Amniotic epithelial cell (primary cell): ENCODE results near the gene KCNJ6.
"Not testable (repeated sequence)": the region's sequence is repeated elsewhere in the genome, so short reads cannot be mapped to it uniquely, and the experiment has no call there.

Experiments
- DNase-seq: peaks from one replicate; pipeline ENCODE4 v3.0.0-alpha.2; 2010; ENCODE audit warnings: low read depth

Gene KCNJ6

GRCh38 chr21:37780991-37781983 is 135.0 kb downstream of the KCNJ6 start:
- no peak for DNase-seq

- no peak for DNase-seq
These were observed 145.1 kb downstream of the KCNJ6 start for GRCh38 chr21:37771181-37771580.

- DNase-seq, result no peak
These were observed 145.8 kb downstream of the KCNJ6 start for GRCh38 chr21:37770461-37770860.

- DNase-seq, result no peak
These were observed 146.6 kb downstream of the KCNJ6 start for GRCh38 chr21:37769656-37770055.

GRCh38 chr21:37767984-37768383 is 148.3 kb downstream of the KCNJ6 start:
- no peak for DNase-seq

GRCh38 chr21:37766129-37766528 is 150.1 kb downstream of the KCNJ6 start:
- no peak for DNase-seq

- no peak for DNase-seq
These were observed 150.9 kb downstream of the KCNJ6 start for GRCh38 chr21:37765221-37765900.

- no peak for DNase-seq
These were observed 151.6 kb downstream of the KCNJ6 start for GRCh38 chr21:37764691-37765090.

GRCh38 chr21:37763298-37763697 is 153.0 kb downstream of the KCNJ6 start:
- DNase-seq, result no peak

GRCh38 chr21:37762606-37763005 is 153.7 kb downstream of the KCNJ6 start:
- no peak for DNase-seq

- not testable (repeated sequence) for DNase-seq
These were observed 154.9 kb downstream of the KCNJ6 start for GRCh38 chr21:37761406-37761805.

GRCh38 chr21:37759777-37760176 is 156.5 kb downstream of the KCNJ6 start:
- DNase-seq, result no peak

GRCh38 chr21:37758982-37759381 is 157.3 kb downstream of the KCNJ6 start:
- DNase-seq, result peak; percentile 54

- DNase-seq, result peak; percentile 16
These were observed 158.5 kb downstream of the KCNJ6 start for GRCh38 chr21:37757606-37758376.

- DNase-seq, result no peak
These were observed 163.1 kb downstream of the KCNJ6 start for GRCh38 chr21:37753122-37753599.

- DNase-seq, result peak; percentile 84
These were observed 164.8 kb downstream of the KCNJ6 start for GRCh38 chr21:37751268-37751975.

GRCh38 chr21:37749132-37749531 is 167.1 kb downstream of the KCNJ6 start:
- DNase-seq, result no peak

GRCh38 chr21:37748351-37748750 is 167.9 kb downstream of the KCNJ6 start:
- peak; percentile 86 for DNase-seq

GRCh38 chr21:37746849-37747248 is 169.4 kb downstream of the KCNJ6 start:
- DNase-seq, result no peak

GRCh38 chr21:37744551-37744950 is 171.7 kb downstream of the KCNJ6 start:
- DNase-seq, result peak; percentile 41

GRCh38 chr21:37742532-37742931 is 173.7 kb downstream of the KCNJ6 start:
- DNase-seq, result no peak

- no peak for DNase-seq
These were observed 174.1 kb downstream of the KCNJ6 start for GRCh38 chr21:37742115-37742514.
